Measurements from ENCODE around the gene IRF9.

- TF ChIP-seq CTCF (IDR thresholded peaks at IDR 0.05; ENCODE audit: low read length) (no peak), EZH2 (IDR thresholded peaks at IDR 0.05; ENCODE audit: borderline replicate concordance, low read length) (no peak)
These were observed 28.1 kb upstream of the IRF9 start for GRCh38 chr14:24132976-24133375.

Measured in OCI-LY1 (cell line).